Ovary (tissue), 3 donors: Measurements from ENCODE around the gene TMEM238L.

Source experiments
- CTCF ChIP-seq, 3 donors: fragments of 450-650 bp in 2 of 3; fragments of 200-600 bp in 1 of 3; IDR thresholded peaks; one replicate each; pipeline versions ENCODE4 v1.5.1 to v1.8.0; 2016 to 2022; ENCODE audit warnings: antibody characterized with exemption in 3 of 3, mild to moderate bottlenecking in 1 of 3
- EP300 ChIP-seq: sonication (generic); formaldehyde crosslinking; IDR thresholded peaks from one replicate; pipeline ENCODE4 v1.6.1; 2017; ENCODE audit warnings: antibody characterized with exemption
- donor health status: DM: no; HTN: no; CAD: no.

- no peak for TF ChIP-seq CTCF (IDR thresholded peaks at IDR 0.05)
- no peak for TF ChIP-seq EP300
Measured at GRCh38 chr17:10769840-10770239, 34.1 kb downstream of the TMEM238L start.
